ENCODE measurements around the gene WWTR1. TPM values are rescaled to one million over a fixed set of nuclear protein-coding genes. Genes with fewer than 3 reads are reported as not detected.

The WWTR1 gene
- total and polyA plus RNA-seq, 4 experiments from 2014 or later, result 0.41 to 1.2 (median 1.1) TPM; not detected in 1

- no peaks in the 10 kb centered on the region for H3K36me3 Mint-ChIP-seq
- ChIA-PET CTCF (ENCODE audit: partially characterized antibody) (no interaction called here), POLR2A (ENCODE audit: partially characterized antibody) (no interaction called here)
- H3K9me3 Mint-ChIP-seq, result no peaks in the 10 kb centered on the region
- Histone ChIP-seq H3K9me3 (ENCODE audit: control insufficient read depth in 1 of 2, low read length in 2 of 2) (no peaks in the 10 kb centered on the region), H3K27me3 (ENCODE audit: insufficient read depth, low read length) (no peaks in the 10 kb centered on the region), H3K27ac (ENCODE audit: low read depth, low read length) (no peak overlapping the region), H3K4me3 (ENCODE audit: low read length in 2 of 2) (no peak overlapping the region), H3K36me3 (ENCODE audit: insufficient read depth, low read length) (no peaks in the 10 kb centered on the region), H3K4me1 (ENCODE audit: insufficient read depth, low read length) (no peaks in the 10 kb centered on the region)
- H3K4me1 Mint-ChIP-seq, result peaks cover 0 to 3% (median under 1%) of the 10 kb centered on the region in 4 donors
- H3K27ac Mint-ChIP-seq, result no peak overlapping the region
- H3K4me3 Mint-ChIP-seq, result no peak overlapping the region
- DNase-seq, result no peak
- intact Hi-C loops (cut with micrococcal nuclease), result no loop called here
- peaks cover 10 to 15% of the 10 kb centered on the region in 2 donors for H3K27me3 Mint-ChIP-seq
Observed at GRCh38 chr3:149667576-149667975, 9.8 kb upstream of the WWTR1 start.

GRCh38 chr3:149663966-149664365 is 6.1 kb upstream of the WWTR1 start:
- Mint-ChIP-seq H3K27ac (no peak overlapping the region), H3K9me3 (no peaks in the 10 kb centered on the region), H3K27me3 (peaks cover 12 to 31% of the 10 kb centered on the region in 2 donors), H3K36me3 (no peaks in the 10 kb centered on the region), H3K4me1 (peaks cover 0 to under 1% (median 0%) of the 10 kb centered on the region in 4 donors), H3K4me3 (no peak overlapping the region)
- no peak overlapping the region for H3K4me3 ChIP-seq (ENCODE audit: low read length in 2 of 2)
- H3K4me1 ChIP-seq (ENCODE audit: insufficient read depth, low read length), result no peaks in the 10 kb centered on the region
- H3K27me3 ChIP-seq (ENCODE audit: insufficient read depth, low read length), result no peaks in the 10 kb centered on the region
- H3K9me3 ChIP-seq (ENCODE audit: control insufficient read depth in 1 of 2, low read length in 2 of 2), result no peaks in the 10 kb centered on the region
- DNase-seq, result no peak
- no peaks in the 10 kb centered on the region for H3K36me3 ChIP-seq (ENCODE audit: insufficient read depth, low read length)
- H3K27ac ChIP-seq (ENCODE audit: low read depth, low read length), result no peak overlapping the region
- POLR2A ChIA-PET (ENCODE audit: partially characterized antibody), result no interaction called here
- intact Hi-C loops (cut with micrococcal nuclease), result no loop called here
- CTCF ChIA-PET (ENCODE audit: partially characterized antibody), result no interaction called here

DNA sequence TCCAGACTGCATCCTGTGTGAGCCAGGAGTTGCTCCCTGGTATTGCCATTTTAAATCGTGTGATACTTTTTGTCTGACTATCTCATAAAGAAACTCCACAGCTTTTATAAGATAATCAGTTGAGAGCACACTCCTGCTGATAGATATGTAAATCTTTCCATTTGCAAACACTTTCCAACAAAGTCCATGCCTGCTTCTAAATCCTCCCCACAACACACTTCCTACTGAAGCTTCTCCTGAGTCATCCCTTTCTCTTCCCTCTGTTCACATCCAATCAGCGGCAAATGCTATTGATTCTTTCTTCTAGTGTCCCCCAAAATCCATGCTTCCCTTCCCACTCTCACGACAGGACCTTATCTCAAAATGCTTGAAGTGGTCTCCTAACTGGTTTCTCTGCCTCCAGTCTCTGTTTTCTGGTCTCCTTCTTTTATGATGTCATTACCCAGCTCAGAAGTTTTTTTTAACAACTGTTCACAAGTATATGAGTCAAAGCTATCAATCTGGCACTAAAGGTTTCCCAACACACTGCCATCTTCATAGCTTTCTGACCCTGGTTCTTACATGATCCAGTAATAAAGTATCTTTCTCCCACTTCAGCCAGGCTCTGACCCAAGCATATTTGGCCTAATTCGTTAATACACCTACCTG is 4.5 kb upstream of the WWTR1 start:
- H3K27ac Mint-ChIP-seq, result no peak overlapping the region
- ChIA-PET POLR2A (ENCODE audit: partially characterized antibody) (no interaction called here), CTCF (ENCODE audit: partially characterized antibody) (no interaction called here)
- intact Hi-C loops (cut with micrococcal nuclease), result no loop called here
- no peak overlapping the region for H3K4me3 Mint-ChIP-seq
- Histone ChIP-seq H3K27me3 (ENCODE audit: insufficient read depth, low read length) (no peaks in the 10 kb centered on the region), H3K27ac (ENCODE audit: low read depth, low read length) (no peak overlapping the region), H3K36me3 (ENCODE audit: insufficient read depth, low read length) (no peaks in the 10 kb centered on the region), H3K9me3 (ENCODE audit: control insufficient read depth in 1 of 2, low read length in 2 of 2) (no peaks in the 10 kb centered on the region), H3K4me3 (ENCODE audit: low read length in 2 of 2) (no peak overlapping the region), H3K4me1 (ENCODE audit: insufficient read depth, low read length) (peaks cover 6% of the 10 kb centered on the region)
- peaks cover 16 to 36% of the 10 kb centered on the region in 2 donors for H3K27me3 Mint-ChIP-seq
- DNase-seq, result no peak
- H3K4me1 Mint-ChIP-seq, result peaks cover 3 to 9% (median 6%) of the 10 kb centered on the region in 4 donors
- no peaks in the 10 kb centered on the region for H3K36me3 Mint-ChIP-seq
- H3K9me3 Mint-ChIP-seq, result no peaks in the 10 kb centered on the region

- POLR2A ChIA-PET (ENCODE audit: partially characterized antibody), result no interaction called here
- Mint-ChIP-seq H3K9me3 (peaks cover 0 to 2% (median 0%) of the 10 kb centered on the region in 8 donors), H3K4me1 (peaks cover 9 to 24% (median 19%) of the 10 kb centered on the region in 4 donors)
Observed at GRCh38 chr3:149660462-149660861, 2.6 kb upstream of the WWTR1 start.

DNA sequence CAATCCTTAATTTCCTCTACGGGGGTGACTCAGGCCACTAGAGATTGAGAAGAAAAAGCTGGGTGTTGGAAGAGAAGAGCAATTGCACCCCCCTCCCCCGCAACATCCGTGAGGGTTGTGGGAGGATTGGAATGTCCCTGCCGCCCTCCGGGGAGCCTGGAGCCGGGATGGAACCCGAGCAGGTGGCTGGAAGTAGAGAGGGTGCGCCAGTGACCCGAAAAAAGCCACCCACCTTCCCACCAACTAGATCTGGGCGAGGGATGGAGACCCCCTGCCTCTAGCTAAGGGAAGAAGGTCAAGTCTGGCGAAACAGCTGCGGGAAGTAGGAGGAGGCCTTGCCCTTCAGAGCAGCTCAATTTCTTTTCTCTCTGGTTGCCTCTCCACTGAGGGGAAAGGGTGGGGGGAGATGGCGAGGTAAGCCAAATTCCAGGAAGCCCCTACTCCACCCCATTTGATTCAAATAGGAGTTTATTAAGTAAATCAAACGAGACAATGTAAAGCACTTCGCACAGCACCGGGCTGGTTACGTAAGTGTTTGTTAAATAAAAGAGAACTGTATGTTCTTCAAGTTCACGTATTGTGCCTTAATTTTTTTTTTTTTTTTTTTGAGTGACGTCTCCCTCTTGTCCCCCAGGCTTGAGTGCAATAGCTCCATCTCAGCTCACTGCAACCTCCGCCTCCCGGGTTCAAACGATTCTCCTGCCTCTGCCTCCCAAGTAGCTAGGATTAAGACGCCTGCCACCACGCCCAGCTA is 1.1 kb upstream of the WWTR1 start:
- peaks cover 0 to 4% (median 0%) of the 10 kb centered on the region in 8 donors for H3K9me3 Mint-ChIP-seq
- H3K27ac Mint-ChIP-seq, result peak overlapping the region in 2 of 7 donors; percentile 36 to 56
- H3K36me3 Mint-ChIP-seq, result no peaks in the 10 kb centered on the region
- POLR2A ChIA-PET (ENCODE audit: partially characterized antibody), result no interaction called here
- Histone ChIP-seq H3K4me1 (ENCODE audit: insufficient read depth, low read length) (peaks cover 6% of the 10 kb centered on the region), H3K27ac (ENCODE audit: low read depth, low read length) (no peak overlapping the region), H3K4me3 (ENCODE audit: low read length in 2 of 2) (peak overlapping the region; percentile 23 to 73), H3K36me3 (ENCODE audit: insufficient read depth, low read length) (no peaks in the 10 kb centered on the region), H3K9me3 (ENCODE audit: control insufficient read depth in 1 of 2, low read length in 2 of 2) (no peaks in the 10 kb centered on the region), H3K27me3 (ENCODE audit: insufficient read depth, low read length) (no peaks in the 10 kb centered on the region)
- H3K27me3 Mint-ChIP-seq, result peaks cover 27 to 46% of the 10 kb centered on the region in 2 donors
- peak overlapping the region; percentile 79 to 89 (median 83) for H3K4me3 Mint-ChIP-seq
- CTCF ChIA-PET (ENCODE audit: partially characterized antibody), result interaction anchor here (0.6 to 0.7 kb wide), 3 partner anchors 9 to 573 kb away, joined by 3 to 4 read pairs (median 3); no protein-coding TSS in a partner anchor
- peaks cover 13 to 28% (median 21%) of the 10 kb centered on the region in 4 donors for H3K4me1 Mint-ChIP-seq
- no peak for DNase-seq
- intact Hi-C loops (cut with micrococcal nuclease), result no loop called here

More at GRCh38 chr3:149660462-149660861, 2.6 kb upstream of the WWTR1 start:
- peak overlapping the region in 2 of 8 donors; percentile 24 to 36 for H3K4me3 Mint-ChIP-seq
- Histone ChIP-seq H3K9me3 (ENCODE audit: control insufficient read depth in 1 of 2, low read length in 2 of 2) (no peaks in the 10 kb centered on the region), H3K4me3 (ENCODE audit: low read length in 2 of 2) (no peak overlapping the region), H3K27ac (ENCODE audit: low read depth, low read length) (no peak overlapping the region), H3K27me3 (ENCODE audit: insufficient read depth, low read length) (no peaks in the 10 kb centered on the region), H3K4me1 (ENCODE audit: insufficient read depth, low read length) (peaks cover 6% of the 10 kb centered on the region), H3K36me3 (ENCODE audit: insufficient read depth, low read length) (no peaks in the 10 kb centered on the region)
- peaks cover 22 to 43% of the 10 kb centered on the region in 2 donors for H3K27me3 Mint-ChIP-seq
- no peak for DNase-seq
- no peaks in the 10 kb centered on the region for H3K36me3 Mint-ChIP-seq
- intact Hi-C loops (cut with micrococcal nuclease), result no loop called here
- CTCF ChIA-PET (ENCODE audit: partially characterized antibody), result interaction anchor here (0.8 kb wide), 1 partner anchor 11 kb away, joined by 3 read pairs; no protein-coding TSS in a partner anchor
- no peak overlapping the region for H3K27ac Mint-ChIP-seq

- no peaks in the 10 kb centered on the region for H3K36me3 ChIP-seq (ENCODE audit: insufficient read depth, low read length)
- ChIA-PET POLR2A (ENCODE audit: partially characterized antibody) (no interaction called here), CTCF (ENCODE audit: partially characterized antibody) (interaction anchor here (0.8 to 1.1 kb wide), 3 partner anchors 78 to 127 kb away, joined by 3 to 4 read pairs (median 4); no protein-coding TSS in a partner anchor)
- Mint-ChIP-seq H3K27ac (peak overlapping the region in 2 of 7 donors; percentile 72 to 87), H3K4me1 (peaks cover 13 to 28% (median 21%) of the 10 kb centered on the region in 4 donors), H3K4me3 (peak overlapping the region; percentile 79 to 93 (median 86)), H3K9me3 (peaks cover 0 to 4% (median 0%) of the 10 kb centered on the region in 8 donors), H3K36me3 (no peaks in the 10 kb centered on the region), H3K27me3 (peaks cover 19 to 38% of the 10 kb centered on the region in 2 donors)
- no peaks in the 10 kb centered on the region for H3K9me3 ChIP-seq (ENCODE audit: control insufficient read depth in 1 of 2, low read length in 2 of 2)
- H3K4me1 ChIP-seq (ENCODE audit: insufficient read depth, low read length), result peaks cover 6% of the 10 kb centered on the region
- DNase-seq, result peak in 4 of 5 donors; percentile 7 to 18 (median 13)
- H3K27me3 ChIP-seq (ENCODE audit: insufficient read depth, low read length), result no peaks in the 10 kb centered on the region
- peak overlapping the region; percentile 23 to 73 for H3K4me3 ChIP-seq (ENCODE audit: low read length in 2 of 2)
- H3K27ac ChIP-seq (ENCODE audit: low read depth, low read length), result no peak overlapping the region
- intact Hi-C loops (cut with micrococcal nuclease), result no loop called here
Observed at GRCh38 chr3:149657321-149657925, 402 bp downstream of the WWTR1 start.
